A204.1 (cell line): ENCODE measurements around the gene BRD2.
"Not testable (repeated sequence)": the region's sequence is repeated elsewhere in the genome, so short reads cannot be mapped to it uniquely, and the experiment has no call there.

Source experiments
- FAIRE-seq: peaks from 2 replicates; lab custom pipeline; 2012; peaks lifted over from hg19 to GRCh38; lab: Jason Lieb, UNC

Gene BRD2

GRCh38 chr6:32968093-32968866 is at the start of gene BRD2:
BRD2 (plus strand) TSS chr6:32968594; CDS start chr6:32972899, 4,305 bp downstream.
- FAIRE-seq = no peak

- FAIRE-seq = no peak
These were observed 47.7 kb upstream of the BRD2 start for GRCh38 chr6:32920715-32921114.

GRCh38 chr6:32922083-32922482 is 46.3 kb upstream of the BRD2 start:
- FAIRE-seq = no peak

- no peak for FAIRE-seq
These were observed 37.2 kb upstream of the BRD2 start for GRCh38 chr6:32931211-32931610.

- FAIRE-seq = no peak
These were observed 36.1 kb upstream of the BRD2 start for GRCh38 chr6:32932132-32932868.

- peak; percentile 66 for FAIRE-seq
These were observed 34.7 kb upstream of the BRD2 start for GRCh38 chr6:32933661-32934085.

- FAIRE-seq = no peak
These were observed 32.7 kb upstream of the BRD2 start for GRCh38 chr6:32935551-32936238.

- no peak for FAIRE-seq
These were observed 31.9 kb upstream of the BRD2 start for GRCh38 chr6:32936239-32937152.

GRCh38 chr6:32937230-32937633 is 31.2 kb upstream of the BRD2 start:
- FAIRE-seq = no peak

- no peak for FAIRE-seq
These were observed 29.9 kb upstream of the BRD2 start for GRCh38 chr6:32938494-32938893.

GRCh38 chr6:32940656-32941213 is 27.7 kb upstream of the BRD2 start, which contains the start of gene HLA-DMB:
HLA-DMB (minus strand) TSS chr6:32941028; CDS start chr6:32940807, 221 bp downstream.
- FAIRE-seq = peak; percentile 92

GRCh38 chr6:32941214-32941768 is 27.1 kb upstream of the BRD2 start:
- no peak for FAIRE-seq

- FAIRE-seq = not testable (repeated sequence)
These were observed 25.8 kb upstream of the BRD2 start for GRCh38 chr6:32942555-32943123.

- FAIRE-seq = no peak
These were observed 24.3 kb upstream of the BRD2 start for GRCh38 chr6:32943864-32944649.

GRCh38 chr6:32945108-32945760 is 23.2 kb upstream of the BRD2 start:
- FAIRE-seq = no peak

- FAIRE-seq = no peak
These were observed 22.4 kb upstream of the BRD2 start for GRCh38 chr6:32945953-32946352.

- no peak for FAIRE-seq
These were observed 21.5 kb upstream of the BRD2 start for GRCh38 chr6:32946893-32947292.

- no peak for FAIRE-seq
These were observed 20.6 kb upstream of the BRD2 start for GRCh38 chr6:32947552-32948465.
